ENCODE measurements around the gene PPM1D.

DNA sequence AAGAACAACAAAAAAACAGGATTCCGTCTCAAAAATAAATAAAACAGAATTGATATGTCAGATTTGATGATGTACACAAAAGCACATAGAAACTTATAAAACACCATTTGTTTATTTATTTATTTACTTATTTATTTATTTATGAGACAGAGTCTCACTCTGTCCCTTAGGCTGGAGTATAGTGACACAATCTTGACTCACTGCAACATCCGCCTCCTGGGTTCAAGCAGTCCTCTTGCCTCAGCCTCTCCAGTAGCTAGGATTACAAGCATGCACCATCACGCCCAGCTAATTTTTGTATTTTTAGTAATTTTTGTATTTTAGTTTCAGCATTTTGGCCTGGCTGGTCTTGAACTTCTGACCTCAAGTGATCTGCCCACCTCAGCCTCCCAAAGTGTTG lies 99.1 kb downstream of the PPM1D start:
- no peak for TF ChIP-seq CTCF (IDR thresholded peaks at IDR 0.05)
- no peak for TF ChIP-seq POLR2A (IDR thresholded peaks at IDR 0.05)
- TF ChIP-seq POLR2AphosphoS5 (IDR thresholded peaks at IDR 0.05) = no peak
